HepG2 (cell line): Measurements from ENCODE around the gene KIZ. TPM values are rescaled to one million over a fixed set of nuclear protein-coding genes. Genes with fewer than 3 reads are reported as not detected.

Experiments
- ATAC-seq: fragments of 200-7000 bp; cut with Tn5 transposase; 3 replicates; pipeline ENCODE4 v1.9.1; 2020; ENCODE audit warnings: mild to moderate bottlenecking, moderate library complexity
- BruUV-seq: library from RNA; stranded (reverse); fragments of 400-500 nt; replicated peaks from 2 replicates; lab custom pipeline; 2021; lab: Mats Ljungman, UMichigan
- CTCF ChIA-PET: fragments of 300-600 bp; formaldehyde crosslinking; extraction: SDS; loops from one replicate; lab custom pipeline; 2021; ENCODE audit warnings: low total read pairs, inconsistent platforms, low intra/inter-chr PET ratio; lab: Yijun Ruan, JAX
- POLR2A ChIA-PET: fragments of 350-600 bp; sonication (Branson Sonifier 250); formaldehyde crosslinking; loops from one replicate; lab custom pipeline; 2020; ENCODE audit warnings: antibody characterized with exemption, inconsistent platforms; lab: Yijun Ruan, JAX
- DNase-seq: peaks from one replicate; pipeline ENCODE4 v3.0.0-alpha.2; 2015; ENCODE audit warnings: low spot score
- FAIRE-seq: peaks from 3 replicates; lab custom pipeline; 2011; peaks lifted over from hg19 to GRCh38; lab: Jason Lieb, UNC
- H2AFZ ChIP-seq: one replicate; pipeline ENCODE4 v1.6.1; 2011; ENCODE audit warnings: low read length, inconsistent platforms
- H3K27ac ChIP-seq: fragments of 300-600 bp; 3 replicates; pipeline ENCODE4 v1.8.0; 2011; ENCODE audit warnings: mixed run types, mild to moderate bottlenecking, mixed read lengths, low read length, inconsistent platforms; ENCODE audit not compliant: insufficient read depth; ENCODE audit errors: extremely low read length
- H3K27me3 ChIP-seq, 2 experiments: fragments of 200-600 bp in 1 of 2; 2 replicates in 1 of 2; 3 replicates in 1 of 2; pipeline versions ENCODE4 v1.6.0 to v1.8.0; 2011; ENCODE audit warnings: low read length in 2 of 2, mild to moderate bottlenecking in 2 of 2, moderate library complexity in 2 of 2, inconsistent platforms in 1 of 2; ENCODE audit not compliant: insufficient read depth in 2 of 2, control insufficient read depth in 1 of 2
- H3K36me3 ChIP-seq, 2 experiments: fragments of 200-600 bp in 1 of 2; replicated peaks in 1 of 2; 2 replicates in 1 of 2; 3 replicates in 1 of 2; pipeline versions ENCODE4 v1.5.1 to v1.8.0; 2011; ENCODE audit warnings: low read length in 2 of 2, inconsistent platforms in 1 of 2; ENCODE audit not compliant: insufficient read depth in 2 of 2, control insufficient read depth in 1 of 2
- H3K4me1 ChIP-seq: 2 replicates; pipeline ENCODE4 v1.5.1; 2012; ENCODE audit warnings: low read length, inconsistent platforms; ENCODE audit not compliant: insufficient read depth
- H3K4me2 ChIP-seq: 2 replicates; pipeline ENCODE4 v1.6.0; 2011; ENCODE audit warnings: low read depth, low read length, inconsistent platforms
- H3K4me3 ChIP-seq, 3 experiments: fragments of 200-600 bp in 1 of 3; sonication (generic), shearing (Covaris generic) in 1 of 3; replicated peaks in 1 of 3; 2 replicates each; pipeline ENCODE4 v1.5.1; 2011 to 2016; ENCODE audit warnings: low read length in 3 of 3, inconsistent platforms in 2 of 3, low read depth in 2 of 3, mild to moderate bottlenecking in 2 of 3, control low read depth in 1 of 3, mixed read lengths in 1 of 3; ENCODE audit not compliant: insufficient read depth in 1 of 3
- H3K79me2 ChIP-seq: one replicate; pipeline ENCODE4 v1.6.1; 2011; ENCODE audit warnings: low read length, inconsistent platforms; ENCODE audit not compliant: insufficient read depth
- H3K9ac ChIP-seq: 2 replicates; pipeline ENCODE4 v1.6.0; 2011; ENCODE audit warnings: mild to moderate bottlenecking, low read depth, low read length, inconsistent platforms; ENCODE audit not compliant: insufficient read depth
- H3K9me3 ChIP-seq: 2 replicates; pipeline ENCODE4 v1.5.1; 2012; ENCODE audit warnings: mild to moderate bottlenecking, low read length
- H4K20me1 ChIP-seq: 2 replicates; pipeline ENCODE4 v1.6.0; 2011; ENCODE audit warnings: inconsistent platforms, mild to moderate bottlenecking, low read length, moderate library complexity; ENCODE audit not compliant: insufficient read depth
- CHCHD3 ChIP-seq: sonication (generic); formaldehyde crosslinking; IDR thresholded peaks from 2 replicates; pipeline ENCODE4 v1.8.0; 2022; ENCODE audit warnings: mild to moderate bottlenecking, missing genetic modification reagents, moderate library complexity
- CREB1 ChIP-seq, 2 experiments: fragments of 450-650 bp in 1 of 2; IDR thresholded peaks; 2 replicates each; pipeline ENCODE4 v1.6.1; 2016 to 2017; ENCODE audit warnings: control low read depth in 1 of 2, mild to moderate bottlenecking in 1 of 2, missing compliant biosample characterization in 1 of 2, missing genetic modification characterization in 1 of 2
- ELF1 ChIP-seq: sonication (generic); formaldehyde crosslinking; IDR thresholded peaks from 2 replicates; pipeline ENCODE4 v1.4.0; 2020; ENCODE audit warnings: missing genetic modification reagents
- EZH2 ChIP-seq: conservative IDR thresholded peaks from 2 replicates; pipeline ENCODE4 v1.6.1; 2012; ENCODE audit warnings: mild to moderate bottlenecking, low read depth, low read length, moderate library complexity
- KLF16 ChIP-seq, 2 experiments: sonication (generic) in 1 of 2; formaldehyde crosslinking in 1 of 2; IDR thresholded peaks; 2 replicates each; pipeline versions ENCODE4 v1.6.1 to v1.8.0; 2016 to 2023; ENCODE audit warnings: missing genetic modification reagents in 2 of 2, missing compliant biosample characterization in 1 of 2
- MED1 ChIP-seq: sonication (generic); formaldehyde crosslinking; IDR thresholded peaks from 2 replicates; pipeline ENCODE4 v1.4.0; 2020; ENCODE audit warnings: missing genetic modification reagents
- NBN ChIP-seq: fragments of 450-650 bp; conservative IDR thresholded peaks from 2 replicates; pipeline ENCODE4 v1.6.1; 2017
- NR2F1 ChIP-seq, 2 experiments: fragments of 450-650 bp in 1 of 2; formaldehyde crosslinking in 1 of 2; IDR thresholded peaks; 2 replicates each; pipeline versions ENCODE4 v1.5.0 to v1.6.1; 2016 to 2020; ENCODE audit warnings: mild to moderate bottlenecking in 1 of 2, missing compliant biosample characterization in 1 of 2, missing genetic modification reagents in 1 of 2, moderate library complexity in 1 of 2
- REPIN1 ChIP-seq: sonication (generic); formaldehyde crosslinking; IDR thresholded peaks from 2 replicates; pipeline ENCODE4 v1.8.0; 2022; ENCODE audit warnings: missing genetic modification reagents, low read depth, mild to moderate bottlenecking, borderline replicate concordance
- ZKSCAN1 ChIP-seq: fragments of 150-350 bp; IDR thresholded peaks from 2 replicates; pipeline ENCODE4 v1.6.1; 2014; ENCODE audit warnings: low read length
- ZNF337 ChIP-seq: sonication (generic); formaldehyde crosslinking; IDR thresholded peaks from 2 replicates; pipeline ENCODE4 v1.5.1; 2020; ENCODE audit warnings: missing genetic modification reagents, low read depth, mild to moderate bottlenecking, borderline replicate concordance
- WGBS: methylation state at CpG from one replicate; pipeline ENCODE4 v1.1.6; 2017; ENCODE audit warnings: low lambda C conversion rate; 5-methylcytosine and 5-hydroxymethylcytosine counted together
- in situ Hi-C: cut with HindIII; loops from 2 replicates; pipeline ENCODE4 v1.10.0; 2017; ENCODE audit warnings: low pct_unique_long_range_greater_than_20kb; ENCODE audit not compliant: extremely low pct_ligation_motif_present
- intact Hi-C: fragments of 100-400 bp; cut with micrococcal nuclease; formaldehyde crosslinking; loops from one replicate; pipeline ENCODE4 v1.10.0; 2022; ENCODE audit not compliant: unreplicated experiment
- polyA plus RNA-seq, 8 experiments: library from polyadenylated mRNA; depleted of rRNA in 3 of 8; stranded (reverse) in 7 of 8; unstranded in 1 of 8; fragments of >200 nt; fragmentation: Illumina TruSeq in 4 of 8; extraction: Trizol in 4 of 8; gene quantifications; 2 replicates each; pipeline versions ENCODE4 v1.2.1 to v1.2.3, GENCODE V29; 2011 to 2016; ENCODE audit warnings: low read depth in 4 of 8, missing spikeins in 1 of 8, mixed read lengths in 1 of 8; ENCODE audit not compliant: insufficient read depth in 1 of 8
- total RNA-seq, 5 experiments: library from RNA; depleted of rRNA; stranded (reverse); fragments of >200 nt; fragmentation: Illumina TruSeq; extraction: Trizol; gene quantifications; 2 replicates each; pipeline ENCODE4 v1.2.3, GENCODE V29; 2016; ENCODE audit warnings: low read depth in 1 of 5
- TF ChIP-seq, protein P1 (sequence below): sonication (generic); formaldehyde crosslinking; IDR thresholded peaks from 2 replicates; pipeline ENCODE4 v1.5.1; 2020; ENCODE audit warnings: mild to moderate bottlenecking, missing genetic modification reagents
- TF ChIP-seq, protein P2 (sequence below): sonication (generic); formaldehyde crosslinking; IDR thresholded peaks from 2 replicates; pipeline ENCODE4 v1.5.0; 2020; ENCODE audit warnings: mild to moderate bottlenecking, low read depth, missing genetic modification reagents, borderline replicate concordance

KIZ gene
- total and polyA plus RNA-seq, 2 of the 13 experiments (the other 11 are each of a cell fraction or from before 2014, with no cell fraction given) = 46.3 to 114 TPM

DNA sequence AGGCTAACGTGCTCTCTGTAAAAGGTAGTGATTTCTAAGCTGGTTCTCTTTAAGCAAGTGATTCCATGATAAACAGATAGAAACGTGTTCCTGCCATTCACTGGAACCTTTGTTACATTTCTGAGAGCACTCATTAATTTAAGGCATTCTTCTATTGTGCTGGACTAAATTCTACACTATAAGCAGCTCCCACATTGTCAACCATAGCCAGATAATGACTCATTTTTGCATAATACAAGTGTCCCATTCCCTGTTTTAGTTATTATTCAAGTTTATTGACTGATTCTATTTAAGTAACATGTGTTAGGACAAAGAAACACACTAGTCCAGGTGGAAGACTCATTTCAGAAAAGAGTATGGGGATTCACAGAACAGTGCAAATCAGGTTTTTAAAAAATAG, 163.8 kb downstream of the KIZ start (continued):
- TF ChIP-seq, protein P1, sequence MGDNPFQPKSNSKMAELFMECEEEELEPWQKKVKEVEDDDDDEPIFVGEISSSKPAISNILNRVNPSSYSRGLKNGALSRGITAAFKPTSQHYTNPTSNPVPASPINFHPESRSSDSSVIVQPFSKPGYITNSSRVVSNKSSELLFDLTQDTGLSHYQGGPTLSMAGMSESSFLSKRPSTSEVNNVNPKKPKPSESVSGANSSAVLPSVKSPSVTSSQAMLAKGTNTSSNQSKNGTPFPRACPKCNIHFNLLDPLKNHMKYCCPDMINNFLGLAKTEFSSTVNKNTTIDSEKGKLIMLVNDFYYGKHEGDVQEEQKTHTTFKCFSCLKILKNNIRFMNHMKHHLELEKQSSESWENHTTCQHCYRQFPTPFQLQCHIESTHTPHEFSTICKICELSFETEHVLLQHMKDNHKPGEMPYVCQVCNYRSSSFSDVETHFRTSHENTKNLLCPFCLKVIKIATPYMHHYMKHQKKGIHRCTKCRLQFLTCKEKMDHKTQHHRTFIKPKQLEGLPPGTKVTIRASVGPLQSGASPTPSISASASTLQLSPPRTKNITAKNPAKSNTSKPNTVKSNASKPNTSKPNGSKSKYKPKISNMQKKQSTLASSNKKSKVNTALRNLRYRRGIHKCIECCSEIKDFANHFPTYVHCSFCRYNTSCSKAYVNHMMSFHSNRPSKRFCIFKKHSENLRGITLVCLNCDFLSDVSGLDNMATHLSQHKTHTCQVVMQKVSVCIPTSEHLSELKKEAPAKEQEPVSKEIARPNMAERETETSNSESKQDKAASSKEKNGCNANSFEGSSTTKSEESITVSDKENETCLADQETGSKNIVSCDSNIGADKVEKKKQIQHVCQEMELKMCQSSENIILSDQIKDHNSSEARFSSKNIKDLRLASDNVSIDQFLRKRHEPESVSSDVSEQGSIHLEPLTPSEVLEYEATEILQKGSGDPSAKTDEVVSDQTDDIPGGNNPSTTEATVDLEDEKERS (CRISPR knock-in tag) = no peak
- TF ChIP-seq REPIN1 (CRISPR knock-in tag) (no peak), MED1 (CRISPR knock-in tag) (no peak), CHCHD3 (no peak), NR2F1 (CRISPR knock-in tag; IDR thresholded peaks at IDR 0.05) (no peak), KLF16 (CRISPR knock-in tag; IDR thresholded peaks at IDR 0.05) (no peak), ZKSCAN1 (no peak), ZNF337 (CRISPR knock-in tag) (no peak), NBN (no peak)
- TF ChIP-seq, protein P2, sequence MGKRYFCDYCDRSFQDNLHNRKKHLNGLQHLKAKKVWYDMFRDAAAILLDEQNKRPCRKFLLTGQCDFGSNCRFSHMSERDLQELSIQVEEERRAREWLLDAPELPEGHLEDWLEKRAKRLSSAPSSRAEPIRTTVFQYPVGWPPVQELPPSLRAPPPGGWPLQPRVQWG (CRISPR knock-in tag) = no peak

DNA sequence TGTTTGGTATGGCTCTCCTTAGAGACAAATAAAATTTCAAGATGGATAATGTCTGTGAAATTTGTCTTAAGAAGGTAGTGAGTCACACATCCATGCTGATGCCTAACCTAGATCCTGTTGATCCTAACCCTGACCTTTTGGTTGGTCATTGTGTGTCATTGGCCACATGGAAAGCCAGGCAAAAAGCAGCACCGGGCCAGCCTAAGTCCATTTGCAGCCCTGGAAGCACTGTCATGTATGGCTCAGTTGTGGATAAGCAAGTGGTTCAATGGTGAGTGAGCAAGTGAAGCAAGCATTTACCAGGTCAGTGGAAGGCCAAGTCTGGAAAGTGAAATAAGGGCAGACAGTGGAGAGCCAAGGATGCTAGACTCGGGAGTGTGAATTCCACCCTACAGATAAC, 165.1 kb downstream of the KIZ start:
- ChIA-PET CTCF (no interaction called here), POLR2A (interaction anchor here (1.7 kb wide), 1 partner anchor 12 kb away, joined by 18 read pairs; the partner anchor contains the start of gene XRN2)
- no peak overlapping the region for H2AFZ ChIP-seq
- H3K9ac ChIP-seq = no peak overlapping the region
- ATAC-seq (peak; percentile 11; the same call in 1 of the 3 replicates), DNase-seq (no peak), FAIRE-seq (no peak)
- no peak overlapping the region for H3K4me3 ChIP-seq
- intact Hi-C loops (no loop called here), in situ Hi-C loops (no loop called here)
- H3K27me3 ChIP-seq = 0 out of 5 replicates have a peak, but pooled peaks cover 0 to 12% of the 10 kb centered on the region in 2 experiments
- no peaks in the 10 kb centered on the region for H3K79me2 ChIP-seq
- no peaks in the 10 kb centered on the region for H3K36me3 ChIP-seq
- H3K4me1 ChIP-seq = peaks cover 28% of the 10 kb centered on the region
- BruUV-seq = no TSS peak
- H3K27ac ChIP-seq = no peak overlapping the region
- TF ChIP-seq CREB1 (IDR thresholded peaks at IDR 0.05) (peak; percentile 49), CREB1 (CRISPR knock-in tag; IDR thresholded peaks at IDR 0.05) (no peak), ELF1 (CRISPR knock-in tag) (no peak), EZH2 (no peak)
- WGBS = 9% methylated on average over 2 of the region's 2 CpGs
- H3K4me2 ChIP-seq = no peak overlapping the region; the same call in 1 of the 2 replicates
- H4K20me1 ChIP-seq = no peaks in the 10 kb centered on the region
- 0 out of 2 replicates have a peak, but pooled peaks cover 2% of the 10 kb centered on the region for H3K9me3 ChIP-seq
